ENCODE results near the gene SLC29A1.
A peak's percentile ranks its signal among the peaks of the same experiment; 100 is the strongest.
"Not testable (repeated sequence)": the region's sequence is repeated elsewhere in the genome, so short reads cannot be mapped to it uniquely, and the experiment has no call there.

Gene SLC29A1

GRCh38 chr6:44223319-44224028 lies at the start of gene SLC29A1:
TSS of gene SLC29A1 (plus strand) at chr6:44223595. CDS start at chr6:44227314, 3,719 bp downstream.
- peak; percentile 81 for DNase-seq

GRCh38 chr6:44176130-44176761 lies 47.1 kb upstream of the SLC29A1 start:
- no peak for DNase-seq

- no peak for DNase-seq
Observed at GRCh38 chr6:44176762-44177509, 46.5 kb upstream of the SLC29A1 start.

- no peak for DNase-seq
Observed at GRCh38 chr6:44177691-44178423, 45.5 kb upstream of the SLC29A1 start.

GRCh38 chr6:44178424-44179071 lies 44.8 kb upstream of the SLC29A1 start:
- no peak for DNase-seq

- no peak for DNase-seq
Observed at GRCh38 chr6:44179072-44179536, 44.3 kb upstream of the SLC29A1 start.

GRCh38 chr6:44179648-44180047 lies 43.7 kb upstream of the SLC29A1 start:
- no peak for DNase-seq

GRCh38 chr6:44180406-44180805 lies 43.0 kb upstream of the SLC29A1 start:
- DNase-seq = no peak

GRCh38 chr6:44180886-44181285 lies 42.5 kb upstream of the SLC29A1 start:
- DNase-seq = no peak

- not testable (repeated sequence) for DNase-seq
Observed at GRCh38 chr6:44181784-44182183, 41.6 kb upstream of the SLC29A1 start.

GRCh38 chr6:44182911-44183390 lies 40.4 kb upstream of the SLC29A1 start:
- DNase-seq = no peak

- no peak for DNase-seq
Observed at GRCh38 chr6:44183783-44184182, 39.6 kb upstream of the SLC29A1 start.

GRCh38 chr6:44185356-44185755 lies 38.0 kb upstream of the SLC29A1 start:
- DNase-seq = not testable (repeated sequence)

- no peak for DNase-seq
Observed at GRCh38 chr6:44185953-44186634, 37.3 kb upstream of the SLC29A1 start.

GRCh38 chr6:44186635-44187025 lies 36.8 kb upstream of the SLC29A1 start:
- no peak for DNase-seq

- no peak for DNase-seq
Observed at GRCh38 chr6:44188819-44189218, 34.6 kb upstream of the SLC29A1 start.

- DNase-seq = no peak
Observed at GRCh38 chr6:44189257-44189656, 34.1 kb upstream of the SLC29A1 start.

- DNase-seq = no peak
Observed at GRCh38 chr6:44190715-44191114, 32.7 kb upstream of the SLC29A1 start.

- no peak for DNase-seq
Observed at GRCh38 chr6:44192428-44193041, 30.9 kb upstream of the SLC29A1 start.

- DNase-seq = no peak
Observed at GRCh38 chr6:44193307-44193910, 30.0 kb upstream of the SLC29A1 start.

- DNase-seq = no peak
Observed at GRCh38 chr6:44194326-44194725, 29.1 kb upstream of the SLC29A1 start.

Measured in activated effector memory CD4-positive, alpha-beta T cell treated with Interleukin-2 at 50 U/mL for 16 hours (primary cell).